IMR-90 (cell line): Measurements from ENCODE around the gene ACKR2. TPM values are rescaled to one million over a fixed set of nuclear protein-coding genes. Genes with fewer than 3 reads are reported as not detected.

Source experiments
- ATAC-seq: fragments of 200-7000 bp; cut with Tn5 transposase; 2 replicates; pipeline ENCODE4 v1.9.1; 2020; ENCODE audit warnings: low read depth, mild to moderate bottlenecking, moderate library complexity
- BruUV-seq: library from RNA; stranded (reverse); fragments of 400-500 nt; replicated peaks from 2 replicates; lab custom pipeline; 2021; lab: Mats Ljungman, UMichigan
- CTCF ChIA-PET: fragments of 300-600 bp; formaldehyde crosslinking; extraction: SDS; loops from one replicate; lab custom pipeline; 2021; ENCODE audit warnings: antibody characterized with exemption; lab: Yijun Ruan, JAX
- POLR2A ChIA-PET: fragments of 300-600 bp; sonication (Branson Sonifier 250); formaldehyde crosslinking; loops from one replicate; lab custom pipeline; 2022; ENCODE audit warnings: antibody characterized with exemption; ENCODE audit not compliant: unreplicated experiment; lab: Charles Lee
- DNase-seq: peaks from one replicate; pipeline ENCODE4 v3.0.0; 2013
- H2AFZ ChIP-seq: replicated peaks from 2 replicates; pipeline ENCODE3; 2013; ENCODE audit warnings: low read length, mild to moderate bottlenecking; ENCODE audit not compliant: poor library complexity
- H2AK5ac ChIP-seq: 2 replicates; pipeline ENCODE4 v1.6.1; 2013; ENCODE audit warnings: low read depth, low read length, inconsistent platforms
- H2AK9ac ChIP-seq: replicated peaks from 2 replicates; pipeline ENCODE3; 2013; ENCODE audit warnings: mild to moderate bottlenecking, low read depth, low read length, moderate library complexity; ENCODE audit not compliant: poor library complexity
- H2BK120ac ChIP-seq: 2 replicates; pipeline ENCODE4 v1.6.1; 2013; ENCODE audit warnings: low read depth, low read length, inconsistent platforms
- H2BK15ac ChIP-seq: 3 replicates; pipeline ENCODE4 v1.6.1; 2013; ENCODE audit warnings: low read depth, low read length, inconsistent platforms
- H2BK20ac ChIP-seq: 2 replicates; pipeline ENCODE4 v1.6.1; 2013; ENCODE audit warnings: low read depth, mild to moderate bottlenecking, inconsistent platforms, low read length, moderate library complexity
- H2BK5ac ChIP-seq: 2 replicates; pipeline ENCODE4 v1.6.1; 2013; ENCODE audit warnings: mild to moderate bottlenecking, low read depth, low read length, inconsistent platforms; ENCODE audit not compliant: poor library complexity, severe bottlenecking
- H3K14ac ChIP-seq: replicated peaks from 2 replicates; pipeline ENCODE4 v1.6.1; 2013; ENCODE audit warnings: low read depth, low read length, inconsistent platforms
- H3K18ac ChIP-seq: 2 replicates; pipeline ENCODE4 v1.6.1; 2013; ENCODE audit warnings: low read depth, low read length, control low read depth
- H3K23ac ChIP-seq: 2 replicates; pipeline ENCODE4 v1.6.1; 2013; ENCODE audit warnings: low read depth, low read length, inconsistent platforms
- H3K27ac ChIP-seq: 2 replicates; pipeline ENCODE4 v1.5.1; 2013; ENCODE audit warnings: mild to moderate bottlenecking, control low read depth, low read length; ENCODE audit not compliant: insufficient read depth
- H3K27me3 ChIP-seq: 2 replicates; pipeline ENCODE4 v1.6.1; 2013; ENCODE audit warnings: low read length; ENCODE audit not compliant: control insufficient read depth, insufficient read depth
- H3K36me3 ChIP-seq: 2 replicates; pipeline ENCODE4 v1.6.1; 2013; ENCODE audit warnings: low read length, mixed read lengths; ENCODE audit not compliant: control insufficient read depth, insufficient read depth
- H3K4ac ChIP-seq: 2 replicates; pipeline ENCODE4 v1.6.1; 2013; ENCODE audit warnings: low read depth, low read length, inconsistent platforms
- H3K4me1 ChIP-seq: 2 replicates; pipeline ENCODE4 v1.6.1; 2013; ENCODE audit warnings: low read length, mixed read lengths; ENCODE audit not compliant: control insufficient read depth, insufficient read depth
- H3K4me2 ChIP-seq: 2 replicates; pipeline ENCODE4 v1.6.1; 2013; ENCODE audit warnings: low read depth, mild to moderate bottlenecking, control low read depth, low read length, moderate library complexity
- H3K4me3 ChIP-seq: 2 replicates; pipeline ENCODE4 v1.5.1; 2013; ENCODE audit warnings: low read depth, mild to moderate bottlenecking, control low read depth, low read length, moderate library complexity; ENCODE audit not compliant: insufficient read depth
- H3K56ac ChIP-seq: 2 replicates; pipeline ENCODE4 v1.6.1; 2013; ENCODE audit warnings: low read length, inconsistent platforms; ENCODE audit not compliant: insufficient read depth; ENCODE audit errors: extremely low read depth
- H3K79me1 ChIP-seq, 2 experiments: 2 replicates each; pipeline ENCODE4 v1.6.1; 2013; ENCODE audit warnings: low read length in 2 of 2, inconsistent platforms in 1 of 2, low read depth in 1 of 2
- H3K9ac ChIP-seq: 2 replicates; pipeline ENCODE4 v1.6.1; 2013; ENCODE audit warnings: low read depth, low read length, control low read depth
- H3K9me1 ChIP-seq: 2 replicates; pipeline ENCODE4 v1.6.1; 2013; ENCODE audit warnings: low read length, inconsistent platforms; ENCODE audit not compliant: insufficient read depth
- H3K9me3 ChIP-seq: 2 replicates; pipeline ENCODE4 v1.6.1; 2013; ENCODE audit warnings: low read length; ENCODE audit not compliant: control insufficient read depth, insufficient read depth
- H4K20me1 ChIP-seq: 2 replicates; pipeline ENCODE4 v1.6.1; 2013; ENCODE audit warnings: low read length, inconsistent platforms; ENCODE audit not compliant: insufficient read depth
- H4K5ac ChIP-seq: 2 replicates; pipeline ENCODE4 v1.6.1; 2013; ENCODE audit warnings: mild to moderate bottlenecking, low read depth, low read length, control low read depth
- H4K8ac ChIP-seq, 2 experiments: 2 replicates each; pipeline ENCODE4 v1.6.1; 2013; ENCODE audit warnings: low read depth in 2 of 2, low read length in 2 of 2, control low read depth in 1 of 2, inconsistent platforms in 1 of 2
- H4K91ac ChIP-seq: 2 replicates; pipeline ENCODE4 v1.6.1; 2013; ENCODE audit warnings: low read depth, low read length, inconsistent platforms; ENCODE audit not compliant: insufficient read depth
- BHLHE40 ChIP-seq: fragments of 150-350 bp; IDR thresholded peaks from 2 replicates; pipeline ENCODE4 v1.6.1; 2016; ENCODE audit warnings: mild to moderate bottlenecking, low read depth, low read length
- CHD1 ChIP-seq: IDR thresholded peaks from 2 replicates; pipeline ENCODE4 v1.6.1; 2012; ENCODE audit warnings: low read depth, low read length, improper control_type of control experiment
- FOS ChIP-seq: fragments of 150-350 bp; IDR thresholded peaks from 2 replicates; pipeline ENCODE4 v1.6.1; 2016; ENCODE audit warnings: low read depth, low read length
- MAFK ChIP-seq: IDR thresholded peaks from 2 replicates; pipeline ENCODE4 v1.6.1; 2012; ENCODE audit warnings: low read depth, low read length, improper control_type of control experiment
- MAZ ChIP-seq: IDR thresholded peaks from 2 replicates; pipeline ENCODE4 v1.6.1; 2012; ENCODE audit warnings: low read depth, mild to moderate bottlenecking, low read length, improper control_type of control experiment, moderate library complexity, borderline replicate concordance
- MXI1 ChIP-seq: IDR thresholded peaks from 2 replicates; pipeline ENCODE4 v1.6.1; 2012; ENCODE audit warnings: low read depth, mild to moderate bottlenecking, low read length, moderate library complexity, borderline replicate concordance
- POLR2A ChIP-seq: IDR thresholded peaks from 2 replicates; pipeline ENCODE4 v1.6.1; 2012; ENCODE audit warnings: mild to moderate bottlenecking, low read depth, low read length
- RAD21 ChIP-seq: IDR thresholded peaks from 2 replicates; pipeline ENCODE4 v1.6.1; 2012; ENCODE audit warnings: low read length, improper control_type of control experiment
- RCOR1 ChIP-seq: IDR thresholded peaks from 2 replicates; pipeline ENCODE4 v1.6.1; 2012; ENCODE audit warnings: mild to moderate bottlenecking, low read length, improper control_type of control experiment; ENCODE audit not compliant: insufficient replicate concordance
- RFX5 ChIP-seq: IDR thresholded peaks from 2 replicates; pipeline ENCODE4 v1.8.0; 2012; ENCODE audit warnings: low read depth, mild to moderate bottlenecking, low read length, moderate library complexity
- SMC3 ChIP-seq: fragments of 150-350 bp; IDR thresholded peaks from 2 replicates; pipeline ENCODE4 v1.6.1; 2016; ENCODE audit warnings: low read depth, mild to moderate bottlenecking, antibody characterized with exemption, low read length, moderate library complexity
- USF2 ChIP-seq: fragments of 150-350 bp; IDR thresholded peaks from 2 replicates; pipeline ENCODE4 v1.6.1; 2017; ENCODE audit warnings: mild to moderate bottlenecking, antibody characterized with exemption, low read length, low read depth
- WGBS, 2 experiments: methylation state at CpG; one replicate each; pipeline versions ENCODE4 v1.1.5 to v1.1.7; 2013; ENCODE audit warnings: missing lambda C conversion rate in 2 of 2; ENCODE audit not compliant: insufficient read length in 1 of 2; ENCODE audit errors: extremely low coverage in 2 of 2; 5-methylcytosine and 5-hydroxymethylcytosine counted together
- dilution Hi-C: fragments of 300-500 bp; cut with HindIII; formaldehyde crosslinking; loops from one replicate; pipeline ENCODE4 v1.14.3; 2018; ENCODE audit warnings: low sequenced_read_pairs; ENCODE audit not compliant: unreplicated experiment
- in situ Hi-C: fragments of 300-500 bp; cut with MboI; formaldehyde crosslinking; loops from 3 replicates; pipeline ENCODE4 v1.14.3; 2019; ENCODE audit warnings: low sequenced_read_pairs, inconsistent platforms, mixed read lengths
- intact Hi-C: fragments of 100-400 bp; cut with micrococcal nuclease; formaldehyde crosslinking; loops from 2 replicates; pipeline ENCODE4 v1.10.0; 2022
- polyA plus RNA-seq, 3 experiments: library from polyadenylated mRNA; depleted of rRNA; stranded (reverse); fragments of >200 nt; gene quantifications; 2 replicates each; pipeline ENCODE4 v1.2.3, GENCODE V29; 2012; ENCODE audit warnings: low replicate concordance in 1 of 3
- total RNA-seq: library from RNA; depleted of rRNA; stranded (reverse); fragments of >200 nt; gene quantifications from 2 replicates; pipeline ENCODE4 v1.2.3, GENCODE V29; 2012
- TF ChIP-seq, protein P1 (sequence below): conservative IDR thresholded peaks from 2 replicates; pipeline ENCODE4 v1.5.1; 2012; ENCODE audit warnings: mild to moderate bottlenecking, low read depth, low read length, improper control_type of control experiment

Gene ACKR2
- total and polyA plus RNA-seq, 2 of the 4 experiments (the other 2 are of a cell fraction), result 0.10 TPM; not detected in 1

- H4K8ac ChIP-seq, result no peak overlapping the region
- no peak overlapping the region for H2BK15ac ChIP-seq
- H3K56ac ChIP-seq, result no peak overlapping the region
- no peak overlapping the region for H3K9ac ChIP-seq
- no CpG with 5 or more reads among the region's 8 CpGs for WGBS, 2 experiments
- intact Hi-C loops (no loop called here), in situ Hi-C loops (no loop called here), dilution Hi-C loops (no loop called here)
- TF ChIP-seq, protein P1, sequence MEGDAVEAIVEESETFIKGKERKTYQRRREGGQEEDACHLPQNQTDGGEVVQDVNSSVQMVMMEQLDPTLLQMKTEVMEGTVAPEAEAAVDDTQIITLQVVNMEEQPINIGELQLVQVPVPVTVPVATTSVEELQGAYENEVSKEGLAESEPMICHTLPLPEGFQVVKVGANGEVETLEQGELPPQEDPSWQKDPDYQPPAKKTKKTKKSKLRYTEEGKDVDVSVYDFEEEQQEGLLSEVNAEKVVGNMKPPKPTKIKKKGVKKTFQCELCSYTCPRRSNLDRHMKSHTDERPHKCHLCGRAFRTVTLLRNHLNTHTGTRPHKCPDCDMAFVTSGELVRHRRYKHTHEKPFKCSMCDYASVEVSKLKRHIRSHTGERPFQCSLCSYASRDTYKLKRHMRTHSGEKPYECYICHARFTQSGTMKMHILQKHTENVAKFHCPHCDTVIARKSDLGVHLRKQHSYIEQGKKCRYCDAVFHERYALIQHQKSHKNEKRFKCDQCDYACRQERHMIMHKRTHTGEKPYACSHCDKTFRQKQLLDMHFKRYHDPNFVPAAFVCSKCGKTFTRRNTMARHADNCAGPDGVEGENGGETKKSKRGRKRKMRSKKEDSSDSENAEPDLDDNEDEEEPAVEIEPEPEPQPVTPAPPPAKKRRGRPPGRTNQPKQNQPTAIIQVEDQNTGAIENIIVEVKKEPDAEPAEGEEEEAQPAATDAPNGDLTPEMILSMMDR, result no peak
- no peak for TF ChIP-seq MAZ
- TF ChIP-seq SMC3, result no peak
- no peak for TF ChIP-seq RFX5
- no peak for TF ChIP-seq CHD1
- no peak for TF ChIP-seq USF2
- no peak for TF ChIP-seq MXI1
- TF ChIP-seq MAFK, result no peak
- no peak for TF ChIP-seq BHLHE40
- no peak for TF ChIP-seq FOS
- TF ChIP-seq RCOR1, result no peak
- TF ChIP-seq RAD21, result no peak
- no peak for TF ChIP-seq POLR2A
- ChIA-PET POLR2A (no interaction called here), CTCF (no interaction called here)
- H4K91ac ChIP-seq, result no peak overlapping the region
- H3K4ac ChIP-seq, result no peak overlapping the region
- H2AFZ ChIP-seq, result no peak overlapping the region
- no peaks in the 10 kb centered on the region for H3K9me3 ChIP-seq
- no peak overlapping the region for H4K5ac ChIP-seq
- no TSS peak for BruUV-seq
- H2BK20ac ChIP-seq, result no peak overlapping the region
- no peaks in the 10 kb centered on the region for H3K79me1 ChIP-seq
- no peak overlapping the region for H3K23ac ChIP-seq
- ATAC-seq, result no peak
- H4K20me1 ChIP-seq, result no peaks in the 10 kb centered on the region
- no peak overlapping the region for H2AK5ac ChIP-seq
- H3K27me3 ChIP-seq, result peaks cover 1% of the 10 kb centered on the region; the same call in 1 of the 2 replicates
- no peak for DNase-seq
- no peak overlapping the region for H2BK120ac ChIP-seq
- H3K14ac ChIP-seq, result no peak overlapping the region
- H3K9me1 ChIP-seq, result no peaks in the 10 kb centered on the region
- H3K4me1 ChIP-seq, result no peaks in the 10 kb centered on the region
- H3K4me2 ChIP-seq, result no peak overlapping the region
- no peak overlapping the region for H3K4me3 ChIP-seq
- no peak overlapping the region for H3K27ac ChIP-seq
- H2AK9ac ChIP-seq, result no peak overlapping the region
- no peak overlapping the region for H3K18ac ChIP-seq
- no peak overlapping the region for H2BK5ac ChIP-seq
- H3K36me3 ChIP-seq, result no peaks in the 10 kb centered on the region
Observed at GRCh38 chr3:42900226-42901072, 91.2 kb downstream of the ACKR2 start.
